Epithelial cell of esophagus (primary cell): Measurements from ENCODE around the gene TRPM2.

Experiments used
- DNase-seq: peaks from one replicate; pipeline ENCODE4 v3.0.0; 2010; ENCODE audit warnings: low read depth
- H3K4me3 ChIP-seq: 2 replicates; pipeline ENCODE4 v1.5.1; 2011; ENCODE audit warnings: mild to moderate bottlenecking, low read length, control low read depth
- TF ChIP-seq, protein P1 (sequence below): IDR thresholded peaks from 2 replicates; pipeline ENCODE4 v1.5.1; 2011; ENCODE audit warnings: low read depth, mild to moderate bottlenecking, low read length, control low read depth, inconsistent platforms; ENCODE audit not compliant: insufficient read depth; ENCODE audit errors: missing control alignments

TRPM2 gene

DNA sequence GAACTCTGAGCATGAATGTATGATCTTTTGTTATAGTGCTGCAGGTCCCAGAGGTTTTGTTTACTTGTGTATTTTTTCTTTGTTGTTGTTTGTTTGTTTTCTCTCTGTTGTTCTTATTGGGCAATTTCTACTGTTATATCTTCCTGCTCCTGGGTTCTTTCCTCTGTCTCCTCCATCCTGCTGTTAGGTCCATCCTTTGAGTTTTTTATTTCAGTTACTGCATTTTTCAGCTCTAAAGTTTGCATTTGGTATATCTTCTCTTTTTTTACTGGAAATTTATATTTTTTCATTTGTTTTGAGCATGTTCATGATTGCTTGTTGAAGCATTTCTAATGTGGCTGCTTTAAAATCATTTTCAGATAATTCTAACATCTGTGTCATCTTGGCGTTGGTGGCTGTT lies 9.9 kb downstream of the TRPM2 start:
- H3K4me3 ChIP-seq, result no peak overlapping the region
- TF ChIP-seq, protein P1, sequence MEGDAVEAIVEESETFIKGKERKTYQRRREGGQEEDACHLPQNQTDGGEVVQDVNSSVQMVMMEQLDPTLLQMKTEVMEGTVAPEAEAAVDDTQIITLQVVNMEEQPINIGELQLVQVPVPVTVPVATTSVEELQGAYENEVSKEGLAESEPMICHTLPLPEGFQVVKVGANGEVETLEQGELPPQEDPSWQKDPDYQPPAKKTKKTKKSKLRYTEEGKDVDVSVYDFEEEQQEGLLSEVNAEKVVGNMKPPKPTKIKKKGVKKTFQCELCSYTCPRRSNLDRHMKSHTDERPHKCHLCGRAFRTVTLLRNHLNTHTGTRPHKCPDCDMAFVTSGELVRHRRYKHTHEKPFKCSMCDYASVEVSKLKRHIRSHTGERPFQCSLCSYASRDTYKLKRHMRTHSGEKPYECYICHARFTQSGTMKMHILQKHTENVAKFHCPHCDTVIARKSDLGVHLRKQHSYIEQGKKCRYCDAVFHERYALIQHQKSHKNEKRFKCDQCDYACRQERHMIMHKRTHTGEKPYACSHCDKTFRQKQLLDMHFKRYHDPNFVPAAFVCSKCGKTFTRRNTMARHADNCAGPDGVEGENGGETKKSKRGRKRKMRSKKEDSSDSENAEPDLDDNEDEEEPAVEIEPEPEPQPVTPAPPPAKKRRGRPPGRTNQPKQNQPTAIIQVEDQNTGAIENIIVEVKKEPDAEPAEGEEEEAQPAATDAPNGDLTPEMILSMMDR, result no peak
- DNase-seq, result no peak

DNA sequence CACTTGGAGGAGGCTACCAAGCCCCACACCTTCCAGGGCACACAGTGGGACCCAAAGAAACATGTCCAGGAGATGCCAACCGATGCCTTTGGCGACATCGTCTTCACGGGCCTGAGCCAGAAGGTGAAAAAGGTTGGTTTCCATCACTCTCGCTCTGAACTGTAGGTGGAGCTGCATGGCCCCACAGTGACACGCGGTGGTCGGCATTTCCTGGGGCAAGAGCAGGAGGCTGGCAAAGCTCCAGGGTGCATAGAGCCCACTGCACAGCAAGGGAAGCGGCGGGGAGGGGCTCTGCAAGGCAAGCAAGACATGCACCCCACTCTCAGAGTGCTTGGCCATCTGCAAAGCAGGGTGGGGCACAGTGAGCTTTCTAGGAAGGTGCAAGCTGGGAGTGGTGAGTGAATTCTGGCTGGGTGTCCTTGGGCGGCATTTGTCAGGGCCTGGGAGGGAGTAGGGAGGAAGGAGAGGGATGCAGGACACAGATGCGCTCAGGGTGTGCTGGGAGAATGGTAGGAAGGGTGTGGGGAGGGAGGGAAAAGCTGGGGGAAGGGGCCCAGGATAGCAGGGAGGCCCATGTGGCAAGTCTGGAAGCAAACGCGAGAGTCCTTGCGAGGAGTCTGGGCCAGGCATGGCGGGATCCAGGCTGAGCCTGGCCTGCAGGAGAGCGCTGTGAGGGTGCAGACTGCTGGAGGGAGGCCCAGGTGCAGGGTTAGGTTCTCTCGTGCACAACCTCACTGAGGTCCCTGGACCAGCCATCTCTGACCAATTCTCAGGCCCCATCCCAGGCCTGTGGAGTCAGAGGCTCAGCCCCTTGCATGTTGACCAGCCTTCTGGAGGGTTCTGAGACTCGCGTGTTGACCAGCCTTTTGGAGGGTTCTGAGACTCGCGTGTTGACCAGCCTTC lies 11.0 kb downstream of the TRPM2 start:
- TF ChIP-seq, protein P1, result no peak
- H3K4me3 ChIP-seq, result no peak overlapping the region
- no peak for DNase-seq

DNA sequence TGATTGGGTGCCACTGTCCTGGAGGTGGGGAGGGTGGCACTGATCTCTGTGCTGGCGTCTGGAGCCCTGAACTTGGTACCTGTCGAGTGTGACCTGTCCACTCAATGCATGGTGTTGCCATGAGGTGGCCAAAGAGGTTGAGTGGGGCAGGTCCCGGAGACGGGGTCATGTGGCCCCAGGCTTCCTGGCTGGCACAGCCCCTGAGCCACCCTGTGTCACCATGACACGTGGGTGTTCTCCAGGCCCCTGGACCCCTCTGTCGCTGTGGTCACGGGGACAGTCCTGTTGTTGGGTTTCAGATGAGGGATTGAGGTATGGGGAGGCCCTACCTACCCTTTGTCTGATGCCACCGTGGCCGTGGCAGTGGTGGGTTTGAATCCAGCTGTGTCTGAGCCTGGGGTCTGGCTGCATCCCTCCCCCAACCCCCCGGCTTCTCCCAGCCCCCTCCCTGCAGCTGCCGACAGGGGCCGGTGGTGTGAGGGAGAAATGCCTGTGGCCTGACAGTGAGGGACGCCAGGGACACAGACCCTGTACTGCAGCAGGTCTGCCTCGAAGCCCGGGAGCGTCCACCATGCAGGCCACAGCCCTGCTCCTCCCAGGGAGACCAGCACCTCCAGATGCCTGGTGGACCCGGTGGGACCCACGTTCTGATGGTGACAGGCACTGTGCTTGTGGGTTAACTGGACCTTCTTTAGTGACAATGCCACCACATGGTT lies 12.0 kb downstream of the TRPM2 start:
- no peak overlapping the region for H3K4me3 ChIP-seq
- TF ChIP-seq, protein P1, result no peak
- DNase-seq, result no peak

DNA sequence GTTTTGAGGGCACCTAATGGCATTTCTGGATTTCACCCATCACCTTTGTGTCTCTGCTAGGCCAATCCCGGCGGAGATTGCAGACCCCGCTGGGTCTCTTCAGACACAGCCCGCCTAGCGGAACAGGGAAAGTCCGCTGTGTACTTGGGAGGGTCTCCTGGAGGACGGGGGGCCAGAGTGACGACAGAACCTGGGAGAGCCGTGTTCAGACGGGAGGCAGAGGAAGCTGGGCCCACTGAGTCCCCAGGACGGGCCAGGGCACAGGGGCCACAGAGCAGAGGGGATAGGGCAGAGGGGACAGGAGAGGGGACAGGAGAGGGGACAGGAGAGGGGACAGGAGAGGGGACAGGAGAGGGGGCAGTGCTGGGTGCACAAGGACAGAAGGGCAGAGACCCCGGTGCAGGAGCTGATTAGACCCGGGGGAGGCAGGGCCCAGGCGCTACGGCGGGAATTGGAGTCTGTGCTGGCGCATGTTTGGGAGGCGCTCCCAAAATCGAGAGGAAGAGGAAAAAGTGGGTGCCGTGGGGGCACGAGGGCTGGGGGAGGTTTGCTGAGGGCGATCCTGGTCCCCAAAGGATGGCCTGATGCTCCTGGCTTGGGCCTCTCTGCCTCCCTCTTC lies 12.7 kb downstream of the TRPM2 start:
- H3K4me3 ChIP-seq, result no peak overlapping the region
- TF ChIP-seq, protein P1, result no peak
- no peak for DNase-seq

DNA sequence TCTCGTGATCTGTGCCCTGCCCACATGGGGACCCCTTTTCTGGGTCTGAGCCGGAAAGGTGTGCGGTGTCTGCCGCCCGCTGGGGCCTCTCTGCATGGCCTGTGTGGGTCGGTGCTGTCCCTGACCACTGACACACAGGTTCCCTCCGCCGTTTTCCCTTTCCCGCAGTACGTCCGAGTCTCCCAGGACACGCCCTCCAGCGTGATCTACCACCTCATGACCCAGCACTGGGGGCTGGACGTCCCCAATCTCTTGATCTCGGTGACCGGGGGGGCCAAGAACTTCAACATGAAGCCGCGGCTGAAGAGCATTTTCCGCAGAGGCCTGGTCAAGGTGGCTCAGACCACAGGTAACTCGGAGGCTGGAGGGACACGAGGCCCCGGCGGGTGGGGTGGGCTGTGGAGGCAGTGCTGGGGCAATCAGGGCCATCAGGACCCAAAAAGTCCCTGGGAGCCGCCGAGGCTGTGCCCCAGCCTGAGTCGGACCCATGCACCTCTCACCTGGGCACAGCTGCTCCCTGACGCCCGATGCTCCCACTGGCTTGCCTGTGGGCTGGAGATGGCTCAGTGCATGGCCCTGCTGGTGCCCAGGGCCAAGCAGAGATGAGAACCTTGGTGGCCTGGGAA lies 13.3 kb downstream of the TRPM2 start:
- DNase-seq, result no peak
- no peak overlapping the region for H3K4me3 ChIP-seq
- TF ChIP-seq, protein P1, result no peak

DNA sequence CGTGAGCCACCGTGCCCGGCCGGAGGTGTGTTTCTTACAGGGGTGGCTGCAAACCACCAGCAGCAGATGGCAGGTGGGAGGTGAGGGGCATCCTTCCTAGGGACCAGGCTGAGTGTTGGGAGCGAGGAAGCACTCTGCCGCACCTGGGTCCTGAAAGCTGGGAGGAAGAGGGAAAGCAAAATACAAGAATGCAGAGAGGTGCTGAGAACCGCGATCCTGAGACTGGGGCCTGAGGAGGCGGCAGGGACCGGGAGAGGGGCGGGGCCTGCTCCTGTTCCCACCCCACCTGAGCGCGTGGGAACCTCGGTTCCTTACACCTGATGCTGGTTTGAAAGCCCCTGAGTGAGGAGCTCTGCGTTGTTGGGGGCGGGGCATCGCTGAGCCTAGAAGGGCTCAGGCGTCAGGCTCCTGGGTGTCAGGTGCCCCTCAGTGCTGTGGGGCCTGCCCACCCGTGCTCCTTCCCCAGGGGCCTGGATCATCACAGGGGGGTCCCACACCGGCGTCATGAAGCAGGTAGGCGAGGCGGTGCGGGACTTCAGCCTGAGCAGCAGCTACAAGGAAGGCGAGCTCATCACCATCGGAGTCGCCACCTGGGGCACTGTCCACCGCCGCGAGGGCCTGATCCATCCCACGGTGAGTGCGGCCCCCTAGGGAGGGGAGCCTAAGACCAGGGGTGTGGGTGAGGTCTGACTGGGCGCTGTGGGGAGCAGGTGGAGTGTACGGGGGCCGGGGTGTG lies 15.5 kb downstream of the TRPM2 start:
- H3K4me3 ChIP-seq, result no peak overlapping the region
- DNase-seq, result no peak
- TF ChIP-seq, protein P1, result no peak
